ENCODE results near the gene MROH2A. TPM values are rescaled to one million over a fixed set of nuclear protein-coding genes. Genes with fewer than 3 reads are reported as not detected.

Gene MROH2A
- total RNA-seq, 1 experiment from 2014 or later: not detected

DNA sequence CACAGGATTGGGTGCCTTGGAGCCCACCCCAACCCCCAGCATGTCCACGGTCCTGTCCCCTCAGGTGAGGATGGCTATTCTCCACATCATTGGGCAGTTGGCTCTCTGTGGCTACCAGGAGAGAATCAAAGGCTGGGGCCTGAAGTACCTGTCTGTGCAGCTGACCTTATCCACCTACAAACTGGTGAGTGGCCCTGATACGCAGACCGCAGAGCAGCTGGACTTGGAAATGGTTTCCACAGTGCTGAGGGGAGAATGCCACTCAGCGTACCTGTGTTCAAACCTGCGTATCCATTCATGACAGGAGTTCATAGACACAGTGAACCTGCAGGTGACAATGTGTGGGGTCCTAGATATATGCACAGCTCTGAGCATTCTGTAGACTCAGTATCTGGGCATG lies 21.6 kb downstream of the MROH2A start:
- ChIA-PET CTCF (no interaction called here), POLR2A (no interaction called here)
- no peak overlapping the region for H3K27ac Mint-ChIP-seq
- TF ChIP-seq, protein P1, sequence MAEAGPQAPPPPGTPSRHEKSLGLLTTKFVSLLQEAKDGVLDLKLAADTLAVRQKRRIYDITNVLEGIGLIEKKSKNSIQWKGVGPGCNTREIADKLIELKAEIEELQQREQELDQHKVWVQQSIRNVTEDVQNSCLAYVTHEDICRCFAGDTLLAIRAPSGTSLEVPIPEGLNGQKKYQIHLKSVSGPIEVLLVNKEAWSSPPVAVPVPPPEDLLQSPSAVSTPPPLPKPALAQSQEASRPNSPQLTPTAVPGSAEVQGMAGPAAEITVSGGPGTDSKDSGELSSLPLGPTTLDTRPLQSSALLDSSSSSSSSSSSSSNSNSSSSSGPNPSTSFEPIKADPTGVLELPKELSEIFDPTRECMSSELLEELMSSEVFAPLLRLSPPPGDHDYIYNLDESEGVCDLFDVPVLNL (CRISPR knock-in tag; IDR thresholded peaks at IDR 0.05; ENCODE audit: borderline replicate concordance, low read depth): no peak
- TF ChIP-seq, protein P2, sequence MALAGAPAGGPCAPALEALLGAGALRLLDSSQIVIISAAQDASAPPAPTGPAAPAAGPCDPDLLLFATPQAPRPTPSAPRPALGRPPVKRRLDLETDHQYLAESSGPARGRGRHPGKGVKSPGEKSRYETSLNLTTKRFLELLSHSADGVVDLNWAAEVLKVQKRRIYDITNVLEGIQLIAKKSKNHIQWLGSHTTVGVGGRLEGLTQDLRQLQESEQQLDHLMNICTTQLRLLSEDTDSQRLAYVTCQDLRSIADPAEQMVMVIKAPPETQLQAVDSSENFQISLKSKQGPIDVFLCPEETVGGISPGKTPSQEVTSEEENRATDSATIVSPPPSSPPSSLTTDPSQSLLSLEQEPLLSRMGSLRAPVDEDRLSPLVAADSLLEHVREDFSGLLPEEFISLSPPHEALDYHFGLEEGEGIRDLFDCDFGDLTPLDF (CRISPR knock-in tag; IDR thresholded peaks at IDR 0.05): no peak
- TF ChIP-seq, protein P3, sequence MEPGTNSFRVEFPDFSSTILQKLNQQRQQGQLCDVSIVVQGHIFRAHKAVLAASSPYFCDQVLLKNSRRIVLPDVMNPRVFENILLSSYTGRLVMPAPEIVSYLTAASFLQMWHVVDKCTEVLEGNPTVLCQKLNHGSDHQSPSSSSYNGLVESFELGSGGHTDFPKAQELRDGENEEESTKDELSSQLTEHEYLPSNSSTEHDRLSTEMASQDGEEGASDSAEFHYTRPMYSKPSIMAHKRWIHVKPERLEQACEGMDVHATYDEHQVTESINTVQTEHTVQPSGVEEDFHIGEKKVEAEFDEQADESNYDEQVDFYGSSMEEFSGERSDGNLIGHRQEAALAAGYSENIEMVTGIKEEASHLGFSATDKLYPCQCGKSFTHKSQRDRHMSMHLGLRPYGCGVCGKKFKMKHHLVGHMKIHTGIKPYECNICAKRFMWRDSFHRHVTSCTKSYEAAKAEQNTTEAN (CRISPR knock-in tag; IDR thresholded peaks at IDR 0.05): no peak
- TF ChIP-seq, protein P4, sequence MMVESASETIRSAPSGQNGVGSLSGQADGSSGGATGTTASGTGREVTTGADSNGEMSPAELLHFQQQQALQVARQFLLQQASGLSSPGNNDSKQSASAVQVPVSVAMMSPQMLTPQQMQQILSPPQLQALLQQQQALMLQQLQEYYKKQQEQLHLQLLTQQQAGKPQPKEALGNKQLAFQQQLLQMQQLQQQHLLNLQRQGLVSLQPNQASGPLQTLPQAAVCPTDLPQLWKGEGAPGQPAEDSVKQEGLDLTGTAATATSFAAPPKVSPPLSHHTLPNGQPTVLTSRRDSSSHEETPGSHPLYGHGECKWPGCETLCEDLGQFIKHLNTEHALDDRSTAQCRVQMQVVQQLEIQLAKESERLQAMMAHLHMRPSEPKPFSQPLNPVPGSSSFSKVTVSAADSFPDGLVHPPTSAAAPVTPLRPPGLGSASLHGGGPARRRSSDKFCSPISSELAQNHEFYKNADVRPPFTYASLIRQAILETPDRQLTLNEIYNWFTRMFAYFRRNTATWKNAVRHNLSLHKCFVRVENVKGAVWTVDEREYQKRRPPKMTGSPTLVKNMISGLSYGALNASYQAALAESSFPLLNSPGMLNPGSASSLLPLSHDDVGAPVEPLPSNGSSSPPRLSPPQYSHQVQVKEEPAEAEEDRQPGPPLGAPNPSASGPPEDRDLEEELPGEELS (CRISPR knock-in tag; IDR thresholded peaks at IDR 0.05): no peak
- TF ChIP-seq NFYB (CRISPR knock-in tag; conservative IDR thresholded peaks at IDR 0.05; ENCODE audit: low read depth) (no peak), NR3C1 (CRISPR knock-in tag; conservative IDR thresholded peaks at IDR 0.05; ENCODE audit: low read depth) (no peak), ATF1 (CRISPR knock-in tag; IDR thresholded peaks at IDR 0.05) (no peak), ZNF121 (CRISPR knock-in tag; IDR thresholded peaks at IDR 0.05) (no peak)
- TF ChIP-seq, protein P5, sequence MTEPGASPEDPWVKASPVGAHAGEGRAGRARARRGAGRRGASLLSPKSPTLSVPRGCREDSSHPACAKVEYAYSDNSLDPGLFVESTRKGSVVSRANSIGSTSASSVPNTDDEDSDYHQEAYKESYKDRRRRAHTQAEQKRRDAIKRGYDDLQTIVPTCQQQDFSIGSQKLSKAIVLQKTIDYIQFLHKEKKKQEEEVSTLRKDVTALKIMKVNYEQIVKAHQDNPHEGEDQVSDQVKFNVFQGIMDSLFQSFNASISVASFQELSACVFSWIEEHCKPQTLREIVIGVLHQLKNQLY (CRISPR knock-in tag; IDR thresholded peaks at IDR 0.05): no peak
- no peak for DNase-seq (ENCODE audit: low spot score)
- no peaks in the 10 kb centered on the region for H3K36me3 Mint-ChIP-seq
- H3K27me3 Mint-ChIP-seq (ENCODE audit: low read depth): no peaks in the 10 kb centered on the region; the same call in 1 of the 2 replicates
- peaks cover 13% of the 10 kb centered on the region for H3K9me3 Mint-ChIP-seq
- no peaks in the 10 kb centered on the region for H3K4me1 Mint-ChIP-seq
- ATAC-seq: no peak
- no peak overlapping the region for H3K4me3 Mint-ChIP-seq

DNA sequence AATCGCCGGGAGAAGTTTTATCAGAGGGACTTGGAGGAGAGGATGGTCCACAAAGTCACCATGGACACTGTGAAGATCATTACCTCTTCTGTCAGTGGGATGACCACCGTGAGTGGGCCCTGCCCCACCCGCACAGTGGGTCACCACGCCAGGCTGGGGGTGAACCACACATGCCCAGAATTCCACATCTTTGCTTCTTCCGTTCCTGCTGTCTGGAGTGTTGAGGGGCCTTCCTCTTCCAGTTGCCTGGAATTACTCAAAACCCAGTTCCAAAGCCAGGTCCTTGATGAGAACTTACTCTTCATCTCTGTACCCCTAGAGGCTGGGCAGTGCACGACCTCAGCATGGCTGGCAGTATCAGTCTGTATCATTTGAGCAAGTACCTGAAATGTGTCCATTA lies 22.1 kb downstream of the MROH2A start:
- Mint-ChIP-seq H3K4me1 (no peaks in the 10 kb centered on the region), H3K27me3 (ENCODE audit: low read depth) (no peaks in the 10 kb centered on the region; the same call in 1 of the 2 replicates), H3K27ac (no peak overlapping the region), H3K36me3 (no peaks in the 10 kb centered on the region), H3K4me3 (no peak overlapping the region), H3K9me3 (peaks cover 13% of the 10 kb centered on the region)
- POLR2A ChIA-PET: no interaction called here
- CTCF ChIA-PET: no interaction called here
- no peak for DNase-seq (ENCODE audit: low spot score)
- ATAC-seq: no peak
- TF ChIP-seq, protein P6, sequence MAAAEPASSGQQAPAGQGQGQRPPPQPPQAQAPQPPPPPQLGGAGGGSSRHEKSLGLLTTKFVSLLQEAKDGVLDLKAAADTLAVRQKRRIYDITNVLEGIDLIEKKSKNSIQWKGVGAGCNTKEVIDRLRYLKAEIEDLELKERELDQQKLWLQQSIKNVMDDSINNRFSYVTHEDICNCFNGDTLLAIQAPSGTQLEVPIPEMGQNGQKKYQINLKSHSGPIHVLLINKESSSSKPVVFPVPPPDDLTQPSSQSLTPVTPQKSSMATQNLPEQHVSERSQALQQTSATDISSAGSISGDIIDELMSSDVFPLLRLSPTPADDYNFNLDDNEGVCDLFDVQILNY (CRISPR knock-in tag; IDR thresholded peaks at IDR 0.05): no peak
- TF ChIP-seq, protein P7, sequence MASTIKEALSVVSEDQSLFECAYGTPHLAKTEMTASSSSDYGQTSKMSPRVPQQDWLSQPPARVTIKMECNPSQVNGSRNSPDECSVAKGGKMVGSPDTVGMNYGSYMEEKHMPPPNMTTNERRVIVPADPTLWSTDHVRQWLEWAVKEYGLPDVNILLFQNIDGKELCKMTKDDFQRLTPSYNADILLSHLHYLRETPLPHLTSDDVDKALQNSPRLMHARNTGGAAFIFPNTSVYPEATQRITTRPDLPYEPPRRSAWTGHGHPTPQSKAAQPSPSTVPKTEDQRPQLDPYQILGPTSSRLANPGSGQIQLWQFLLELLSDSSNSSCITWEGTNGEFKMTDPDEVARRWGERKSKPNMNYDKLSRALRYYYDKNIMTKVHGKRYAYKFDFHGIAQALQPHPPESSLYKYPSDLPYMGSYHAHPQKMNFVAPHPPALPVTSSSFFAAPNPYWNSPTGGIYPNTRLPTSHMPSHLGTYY (CRISPR knock-in tag; IDR thresholded peaks at IDR 0.05): no peak
- TF ChIP-seq, protein P1 (CRISPR knock-in tag; IDR thresholded peaks at IDR 0.05; ENCODE audit: borderline replicate concordance, low read depth): no peak
- no peak for TF ChIP-seq RORB (CRISPR knock-in tag; IDR thresholded peaks at IDR 0.05)
- TF ChIP-seq NFYB (CRISPR knock-in tag; conservative IDR thresholded peaks at IDR 0.05; ENCODE audit: low read depth): no peak
- TF ChIP-seq, protein P8, sequence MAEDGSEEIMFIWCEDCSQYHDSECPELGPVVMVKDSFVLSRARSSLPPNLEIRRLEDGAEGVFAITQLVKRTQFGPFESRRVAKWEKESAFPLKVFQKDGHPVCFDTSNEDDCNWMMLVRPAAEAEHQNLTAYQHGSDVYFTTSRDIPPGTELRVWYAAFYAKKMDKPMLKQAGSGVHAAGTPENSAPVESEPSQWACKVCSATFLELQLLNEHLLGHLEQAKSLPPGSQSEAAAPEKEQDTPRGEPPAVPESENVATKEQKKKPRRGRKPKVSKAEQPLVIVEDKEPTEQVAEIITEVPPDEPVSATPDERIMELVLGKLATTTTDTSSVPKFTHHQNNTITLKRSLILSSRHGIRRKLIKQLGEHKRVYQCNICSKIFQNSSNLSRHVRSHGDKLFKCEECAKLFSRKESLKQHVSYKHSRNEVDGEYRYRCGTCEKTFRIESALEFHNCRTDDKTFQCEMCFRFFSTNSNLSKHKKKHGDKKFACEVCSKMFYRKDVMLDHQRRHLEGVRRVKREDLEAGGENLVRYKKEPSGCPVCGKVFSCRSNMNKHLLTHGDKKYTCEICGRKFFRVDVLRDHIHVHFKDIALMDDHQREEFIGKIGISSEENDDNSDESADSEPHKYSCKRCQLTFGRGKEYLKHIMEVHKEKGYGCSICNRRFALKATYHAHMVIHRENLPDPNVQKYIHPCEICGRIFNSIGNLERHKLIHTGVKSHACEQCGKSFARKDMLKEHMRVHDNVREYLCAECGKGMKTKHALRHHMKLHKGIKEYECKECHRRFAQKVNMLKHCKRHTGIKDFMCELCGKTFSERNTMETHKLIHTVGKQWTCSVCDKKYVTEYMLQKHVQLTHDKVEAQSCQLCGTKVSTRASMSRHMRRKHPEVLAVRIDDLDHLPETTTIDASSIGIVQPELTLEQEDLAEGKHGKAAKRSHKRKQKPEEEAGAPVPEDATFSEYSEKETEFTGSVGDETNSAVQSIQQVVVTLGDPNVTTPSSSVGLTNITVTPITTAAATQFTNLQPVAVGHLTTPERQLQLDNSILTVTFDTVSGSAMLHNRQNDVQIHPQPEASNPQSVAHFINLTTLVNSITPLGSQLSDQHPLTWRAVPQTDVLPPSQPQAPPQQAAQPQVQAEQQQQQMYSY (CRISPR knock-in tag; IDR thresholded peaks at IDR 0.05): no peak
- TF ChIP-seq, protein P9, sequence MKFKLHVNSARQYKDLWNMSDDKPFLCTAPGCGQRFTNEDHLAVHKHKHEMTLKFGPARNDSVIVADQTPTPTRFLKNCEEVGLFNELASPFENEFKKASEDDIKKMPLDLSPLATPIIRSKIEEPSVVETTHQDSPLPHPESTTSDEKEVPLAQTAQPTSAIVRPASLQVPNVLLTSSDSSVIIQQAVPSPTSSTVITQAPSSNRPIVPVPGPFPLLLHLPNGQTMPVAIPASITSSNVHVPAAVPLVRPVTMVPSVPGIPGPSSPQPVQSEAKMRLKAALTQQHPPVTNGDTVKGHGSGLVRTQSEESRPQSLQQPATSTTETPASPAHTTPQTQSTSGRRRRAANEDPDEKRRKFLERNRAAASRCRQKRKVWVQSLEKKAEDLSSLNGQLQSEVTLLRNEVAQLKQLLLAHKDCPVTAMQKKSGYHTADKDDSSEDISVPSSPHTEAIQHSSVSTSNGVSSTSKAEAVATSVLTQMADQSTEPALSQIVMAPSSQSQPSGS (CRISPR knock-in tag; IDR thresholded peaks at IDR 0.05; ENCODE audit: borderline replicate concordance, low read depth): no peak
- TF ChIP-seq, protein P10, sequence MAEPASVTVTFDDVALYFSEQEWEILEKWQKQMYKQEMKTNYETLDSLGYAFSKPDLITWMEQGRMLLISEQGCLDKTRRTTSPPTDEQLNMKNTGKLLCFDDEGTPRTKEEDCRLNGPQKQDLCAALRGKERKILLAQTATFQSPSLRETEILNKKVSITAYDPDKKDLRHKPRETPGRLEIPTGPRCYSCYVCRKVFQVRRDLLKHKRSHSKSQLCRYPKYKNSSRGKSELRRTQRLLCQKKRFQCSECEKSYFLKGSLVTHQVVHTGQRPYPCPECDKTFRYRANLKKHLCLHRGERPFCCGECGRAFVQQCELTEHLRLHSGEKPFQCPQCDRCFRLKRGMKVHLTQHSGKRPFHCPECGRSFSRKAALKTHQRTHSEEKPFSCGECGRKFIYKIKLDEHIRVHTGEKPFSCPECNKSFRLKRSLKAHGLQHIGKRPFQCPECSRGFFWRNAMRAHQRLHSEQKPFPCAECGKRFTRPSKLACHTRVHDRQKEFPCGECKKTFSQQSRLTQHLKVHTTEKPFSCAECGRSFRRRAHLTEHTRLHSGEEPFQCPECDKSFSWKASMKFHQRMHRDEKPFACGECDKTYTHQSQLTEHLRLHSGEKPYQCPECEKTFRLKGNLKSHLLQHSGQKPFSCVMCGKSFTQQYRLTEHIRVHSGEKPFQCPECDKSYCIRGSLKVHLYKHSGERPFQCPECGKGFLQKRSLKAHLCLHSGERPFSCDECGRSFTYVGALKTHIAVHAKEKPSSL (CRISPR knock-in tag; conservative IDR thresholded peaks at IDR 0.05): no peak
